H1 (cell line): ENCODE data around the gene TNFAIP1. TPM values are rescaled to one million over a fixed set of nuclear protein-coding genes. Genes with fewer than 3 reads are reported as not detected.
A peak's percentile ranks its signal among the peaks of the same experiment; 100 is the strongest.

Source experiments
- ASH2L ChIP-seq: fragments of 200-600, 300-600 bp; sonication (generic); IDR thresholded peaks from one replicate; pipeline ENCODE4 v1.7.1; 2017; ENCODE audit warnings: low read length
- CEBPB ChIP-seq: IDR thresholded peaks from 2 replicates; pipeline ENCODE4 v1.6.1; 2012; ENCODE audit warnings: low read depth, low read length
- SIN3A ChIP-seq, 2 experiments: IDR thresholded peaks in 1 of 2; conservative IDR thresholded peaks in 1 of 2; 2 replicates each; pipeline ENCODE4 v1.6.1; 2011 to 2012; ENCODE audit warnings: low read length in 2 of 2, improper control_type of control experiment in 1 of 2, low read depth in 1 of 2, mild to moderate bottlenecking in 1 of 2
- SUZ12 ChIP-seq: fragments of 200-600 bp; sonication (generic); IDR thresholded peaks from 2 replicates; pipeline ENCODE4 v1.6.1; 2012; ENCODE audit warnings: mild to moderate bottlenecking, inconsistent platforms, low read length, moderate library complexity, mixed read lengths
- TEAD4 ChIP-seq: IDR thresholded peaks from 2 replicates; pipeline ENCODE4 v1.6.1; 2012; ENCODE audit warnings: low read depth, low read length, inconsistent platforms, mixed read lengths
- polyA plus RNA-seq, 7 experiments: library from polyadenylated mRNA; depleted of rRNA in 3 of 7; stranded (reverse) in 5 of 7; unstranded in 2 of 7; fragments of >200 nt in 5 of 7; fragments of 200-250 nt in 2 of 7; gene quantifications; 1 replicate in 5 of 7; 2 replicates in 1 of 7; 4 replicates in 1 of 7; pipeline versions ENCODE4 v1.2.1 to v1.2.3, GENCODE V29; 2011 to 2013; ENCODE audit warnings: missing spikeins in 2 of 7, mixed read lengths in 2 of 7
- total RNA-seq: library from RNA; stranded (reverse); fragmentation: NEBNext Ultra II Directional; extraction: Animal tissue kit (Norgen Biotek cat#: 25700); gene quantifications from 2 replicates; pipeline ENCODE4 v1.2.1, GENCODE V29; 2021

Gene TNFAIP1
- total and polyA plus RNA-seq, 2 of the 8 experiments (the other 6 are each of a cell fraction or from before 2014, with no cell fraction given) = 16.9 to 19.5 TPM

DNA sequence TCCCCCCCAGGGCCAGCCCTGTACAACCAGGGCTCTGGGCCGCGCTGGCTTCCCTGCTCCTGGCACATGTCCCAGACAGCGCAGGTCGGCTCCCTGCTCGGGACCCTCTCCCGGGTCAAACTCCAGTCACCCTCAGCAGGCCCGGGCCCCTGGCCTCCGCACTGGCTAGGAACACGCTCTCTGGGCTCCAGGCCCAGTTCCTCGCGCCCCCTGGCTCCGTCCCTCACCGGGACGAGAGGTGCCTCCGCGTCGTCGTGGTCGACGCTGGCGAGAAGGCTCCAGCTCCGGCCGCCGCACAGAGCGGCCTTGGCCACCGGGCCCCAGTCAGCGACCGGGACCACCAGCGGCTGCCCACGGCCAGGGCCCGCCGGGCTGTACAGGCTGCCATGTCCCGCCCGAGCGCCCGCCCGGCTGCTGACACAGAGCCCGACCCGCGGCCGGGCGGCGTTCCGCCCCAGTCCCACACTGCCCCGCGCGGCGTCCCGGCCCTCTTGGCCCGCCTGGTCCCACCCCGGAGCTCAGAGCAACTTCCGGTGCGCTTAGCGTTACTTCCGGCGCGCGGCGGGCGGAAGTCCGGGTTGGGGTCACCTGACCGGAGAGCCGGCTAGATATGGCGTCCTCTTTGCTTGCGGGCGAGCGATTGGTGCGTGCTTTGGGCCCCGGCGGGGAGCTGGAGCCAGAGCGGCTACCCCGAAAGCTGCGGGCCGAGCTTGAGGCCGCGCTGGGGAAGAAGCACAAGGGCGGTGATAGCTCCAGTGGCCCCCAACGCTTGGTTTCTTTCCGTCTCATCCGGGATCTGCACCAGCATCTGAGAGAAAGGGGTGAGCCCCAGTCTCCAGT lies 21.7 kb downstream of the TNFAIP1 start, which contains the start of gene POLDIP2 (continued):
- TF ChIP-seq SUZ12 (no peak), TEAD4 (no peak), CEBPB (no peak), SIN3A (conservative IDR thresholded peaks at IDR 0.05 in 1 of 2, IDR thresholded peaks at IDR 0.05 in 1 of 2; ENCODE audit: low read depth in 1 of 2, low read length in 2 of 2) (peak in 1 of 2 experiments; percentile 82; a peak in 2 of 4 replicates), ASH2L (peak; percentile 48)
